ENCODE measurements around the gene FAM72B.
"Not testable (repeated sequence)": the region's sequence is repeated elsewhere in the genome, so short reads cannot be mapped to it uniquely, and the experiment has no call there.

Gene FAM72B

DNA sequence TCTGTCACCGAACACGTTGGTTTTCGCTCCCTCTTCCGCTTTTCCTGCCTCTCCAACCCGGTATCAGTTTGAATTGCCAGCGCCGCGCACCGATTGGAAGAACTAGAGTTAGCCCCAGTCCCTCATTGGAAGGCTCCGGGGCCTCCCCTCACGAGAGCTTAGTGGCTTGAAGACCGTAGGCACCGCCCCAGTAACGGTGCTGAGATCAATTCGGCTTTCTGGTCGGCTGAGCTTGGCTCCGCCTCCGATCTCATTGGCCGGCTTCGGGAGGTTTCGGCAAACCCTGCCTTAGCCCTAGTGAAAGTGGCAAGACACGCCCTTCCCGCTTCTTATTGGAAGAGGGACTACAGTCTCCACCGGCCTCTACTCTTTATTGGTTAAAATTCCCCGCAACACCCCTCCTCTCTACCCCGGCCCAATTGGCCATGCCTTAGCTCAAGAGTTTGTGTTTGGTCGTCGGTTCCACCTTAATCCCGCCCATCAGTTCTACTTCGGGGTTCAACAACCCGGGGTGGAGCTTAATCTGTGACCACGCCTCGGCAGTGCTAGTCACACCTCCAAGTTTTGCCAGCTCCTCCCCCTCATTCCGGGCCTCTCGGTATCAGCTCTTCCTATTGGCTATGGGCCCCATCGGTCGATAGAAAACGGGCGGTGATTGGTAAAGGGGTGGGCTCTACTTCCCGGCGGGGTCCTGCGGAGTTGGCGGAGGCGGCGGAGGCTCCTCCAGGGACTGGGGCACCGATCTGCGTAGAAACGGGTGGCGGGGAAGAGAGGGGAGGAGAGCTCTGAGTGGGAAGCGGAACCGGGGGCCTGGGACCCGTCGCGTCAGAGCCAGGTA lies at the start of gene FAM72B, which contains the start of gene SRGAP2C:
Gene FAM72B, minus strand, starts transcription at position 51 of the 838 bp plus-strand sequence. CDS start 851 bp downstream, outside the sequence.
Gene SRGAP2C, plus strand, starts transcription at position 686 of the 838 bp plus-strand sequence. CDS start 2,472 bp downstream, outside the sequence.
- peak; percentile 78 for DNase-seq (ENCODE audit: low spot score)

DNA sequence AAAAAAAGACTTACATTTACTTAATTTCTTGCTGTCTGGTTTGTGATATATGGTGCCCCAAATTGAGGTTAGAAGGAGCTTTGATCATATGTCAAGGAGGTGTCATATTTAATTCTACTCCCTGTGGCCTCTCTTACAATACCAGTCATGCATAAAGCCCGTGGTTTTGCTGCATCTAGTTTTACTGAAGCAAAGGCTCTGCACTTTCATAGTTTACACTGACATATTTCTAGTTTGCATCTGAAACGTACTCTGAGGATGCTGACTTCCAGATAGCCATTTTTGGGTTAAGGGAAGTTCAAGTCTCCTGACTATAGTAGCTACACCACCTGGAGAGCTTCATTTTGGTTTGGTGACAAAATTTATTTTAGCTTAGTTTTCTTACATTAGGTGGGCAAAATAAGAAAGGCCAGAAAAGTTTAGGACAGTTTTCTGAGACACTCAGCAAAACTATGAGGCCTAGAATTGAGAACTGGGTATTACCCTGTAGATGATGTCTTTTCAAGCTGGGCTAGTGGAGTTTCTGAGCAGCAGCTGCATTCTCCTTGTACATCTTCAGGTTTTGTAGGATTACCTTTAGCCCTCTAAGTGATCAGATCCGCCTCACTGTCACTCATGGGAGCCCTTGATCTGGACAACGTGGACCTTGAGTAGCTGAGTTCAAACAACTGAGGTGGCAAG lies 48.4 kb upstream of the FAM72B start:
- not testable (repeated sequence) for DNase-seq (ENCODE audit: low spot score)

DNA sequence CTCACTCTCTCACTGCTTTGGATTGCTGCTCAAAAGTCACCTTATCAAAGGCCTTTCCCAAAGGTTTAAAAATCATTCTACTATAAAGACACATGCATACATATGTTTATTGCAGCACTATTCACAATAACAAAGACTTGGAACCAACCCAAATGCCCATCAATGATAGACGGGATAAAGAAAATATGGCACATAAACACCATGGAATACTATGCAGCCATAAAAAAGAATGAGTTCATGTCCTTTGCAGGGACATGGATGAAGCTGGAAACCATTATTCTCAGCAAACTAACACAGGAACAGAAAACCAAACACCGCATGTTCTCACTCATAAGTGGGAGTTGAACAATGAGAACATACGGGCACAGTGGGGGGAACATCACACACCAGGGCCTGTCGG lies 46.5 kb upstream of the FAM72B start:
- not testable (repeated sequence) for DNase-seq (ENCODE audit: low spot score)

GRCh38 chr1:121227544-121228330 lies 43.6 kb upstream of the FAM72B start:
- DNase-seq (ENCODE audit: low spot score): not testable (repeated sequence)

GRCh38 chr1:121226925-121227324 lies 42.8 kb upstream of the FAM72B start:
- DNase-seq (ENCODE audit: low spot score): not testable (repeated sequence)

DNA sequence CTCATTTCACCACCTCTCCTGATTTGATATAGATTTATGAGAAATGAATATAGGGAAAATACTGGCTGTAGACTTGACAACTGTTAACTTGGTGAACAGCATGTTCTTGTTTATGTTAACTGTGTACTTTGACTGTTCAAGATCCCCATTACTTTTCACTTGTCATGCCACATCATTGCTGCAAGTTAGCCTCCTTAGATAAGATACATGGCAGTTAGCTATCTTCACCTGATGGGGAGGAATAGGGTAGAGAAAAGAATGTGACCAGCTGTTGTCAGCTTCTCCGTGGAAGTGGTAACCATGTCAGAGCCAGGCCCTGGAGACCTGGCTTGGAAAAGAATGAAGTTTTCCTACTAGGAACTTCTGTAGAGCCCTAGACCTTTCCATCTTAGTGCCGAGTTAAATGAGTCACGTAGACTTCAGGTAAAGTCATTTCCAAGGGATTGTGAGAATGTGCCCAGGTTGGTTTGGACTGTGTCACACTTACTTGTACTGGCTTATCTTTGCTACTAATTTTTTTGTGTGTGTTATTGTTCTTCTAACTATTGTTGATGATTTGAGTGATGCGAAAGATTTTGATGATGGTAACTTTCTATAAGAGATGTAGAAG lies 42.3 kb upstream of the FAM72B start:
- DNase-seq (ENCODE audit: low spot score): not testable (repeated sequence)

DNA sequence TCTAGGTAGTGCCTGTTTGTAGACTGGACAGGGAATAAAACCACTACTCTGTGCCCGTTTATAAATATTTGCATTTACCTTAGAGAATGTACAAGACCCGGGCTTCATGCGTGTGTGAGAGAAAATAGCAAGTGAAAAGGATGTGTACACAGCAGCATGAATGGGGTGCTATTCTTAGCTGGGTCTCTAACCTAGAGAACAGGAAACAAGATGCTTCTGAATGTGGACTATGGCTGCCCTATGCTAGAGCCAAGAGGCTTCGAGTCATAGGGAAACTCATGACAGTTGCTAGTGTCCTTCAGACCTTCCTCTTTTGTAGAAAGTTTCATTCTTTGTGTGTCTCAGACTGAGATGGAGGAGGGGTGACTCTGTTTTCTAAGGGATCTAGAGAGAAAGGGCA lies 40.6 kb upstream of the FAM72B start:
- not testable (repeated sequence) for DNase-seq (ENCODE audit: low spot score)

DNA sequence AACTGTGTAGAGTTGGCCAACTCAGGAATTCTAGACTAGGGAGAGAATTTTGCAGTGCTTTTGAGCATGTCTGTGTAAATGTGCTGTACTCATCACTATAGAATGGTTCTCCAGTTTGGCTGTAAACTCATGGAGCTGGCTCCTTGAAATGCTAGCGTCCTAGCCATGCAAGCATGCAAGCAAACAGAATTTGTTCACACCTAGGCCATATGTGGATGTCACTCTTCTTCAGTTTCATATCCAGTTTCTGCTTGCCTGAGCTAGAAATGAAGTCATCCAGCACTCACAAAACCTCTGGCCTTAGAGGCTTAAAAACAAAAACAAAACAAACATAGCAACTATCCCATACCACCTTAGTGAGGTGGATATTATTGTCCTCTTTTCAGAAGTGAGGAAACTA lies 37.6 kb upstream of the FAM72B start:
- not testable (repeated sequence) for DNase-seq (ENCODE audit: low spot score)

DNA sequence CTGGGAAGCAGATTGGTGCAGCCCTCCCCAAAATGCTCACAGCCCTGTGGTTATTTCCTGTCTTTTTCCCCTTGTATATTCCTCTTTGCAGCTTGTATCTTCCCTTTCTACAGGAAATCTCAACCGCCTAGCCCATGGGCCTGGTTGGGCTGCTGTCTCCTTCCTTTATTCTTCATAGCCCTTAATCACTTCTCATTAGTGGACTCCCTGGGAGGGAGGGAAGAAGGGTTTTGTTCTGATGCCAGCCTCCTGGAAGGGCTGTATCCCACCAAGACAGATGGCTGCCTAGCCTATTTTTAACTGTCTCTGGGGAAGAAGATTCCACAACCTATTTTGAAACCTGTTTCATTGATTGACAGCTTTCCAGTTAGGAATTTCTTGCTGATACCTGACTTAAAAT lies 32.5 kb upstream of the FAM72B start:
- not testable (repeated sequence) for DNase-seq (ENCODE audit: low spot score)

DNA sequence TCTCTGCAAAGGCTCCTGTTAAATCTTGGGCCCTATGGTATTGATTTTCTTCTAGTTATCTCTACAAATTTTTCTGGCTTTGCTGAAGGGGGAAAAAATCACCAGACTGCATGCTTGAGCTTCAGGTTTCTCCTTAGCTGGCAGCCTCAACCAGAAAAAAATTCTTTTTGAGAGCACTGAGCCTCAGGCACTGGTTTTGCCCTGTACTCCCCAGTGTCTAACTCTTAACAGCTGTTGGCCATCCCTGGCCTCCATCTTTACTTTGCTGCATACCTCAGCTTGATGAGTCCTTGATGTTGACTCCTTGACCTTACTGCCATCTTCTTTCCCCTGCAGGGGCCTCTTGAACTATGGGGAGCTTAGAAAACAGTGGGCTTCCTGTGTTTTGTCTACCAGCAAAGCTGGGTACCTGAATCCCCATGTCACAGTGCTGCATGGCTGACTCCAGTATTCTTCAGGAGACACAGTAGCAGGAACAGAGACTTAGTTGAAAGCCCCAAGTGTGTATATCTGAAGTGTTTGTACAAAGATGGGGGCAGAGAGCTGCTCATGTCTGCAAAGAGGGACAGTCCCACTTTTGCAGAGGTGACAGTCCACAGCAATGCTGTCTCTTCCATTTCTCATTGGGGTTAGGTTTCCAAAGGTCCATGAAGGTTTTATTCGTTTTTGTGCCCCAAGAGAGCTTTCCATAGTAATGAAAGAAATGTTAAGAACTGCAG lies 31.7 kb upstream of the FAM72B start:
- DNase-seq (ENCODE audit: low spot score): not testable (repeated sequence)

GRCh38 chr1:121214544-121215156 lies 30.5 kb upstream of the FAM72B start:
- not testable (repeated sequence) for DNase-seq (ENCODE audit: low spot score)

DNA sequence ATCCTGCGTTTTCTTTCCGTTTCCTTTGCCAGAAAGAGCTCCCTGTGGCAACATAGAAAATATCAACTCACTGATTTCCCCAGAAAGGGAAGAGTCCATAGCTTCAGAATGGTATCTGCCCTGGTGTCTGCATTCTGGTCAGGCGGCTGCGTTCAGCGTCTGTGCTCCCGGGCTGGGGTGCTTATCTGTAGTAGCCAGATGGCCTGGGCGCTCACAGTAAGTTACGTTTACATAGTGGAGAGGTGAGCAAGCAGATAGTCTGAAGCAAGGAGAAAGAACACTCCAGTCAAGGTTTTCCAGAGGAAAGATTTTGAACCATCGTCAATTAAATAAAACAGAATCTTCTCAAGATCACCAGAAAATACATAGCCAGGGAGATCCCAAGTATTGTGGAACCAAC lies 29.4 kb upstream of the FAM72B start:
- DNase-seq (ENCODE audit: low spot score): not testable (repeated sequence)

- not testable (repeated sequence) for DNase-seq (ENCODE audit: low spot score)
Measured at GRCh38 chr1:121210778-121211177, 26.6 kb upstream of the FAM72B start.

- not testable (repeated sequence) for DNase-seq (ENCODE audit: low spot score)
Measured at GRCh38 chr1:121208375-121208774, 24.2 kb upstream of the FAM72B start.

DNA sequence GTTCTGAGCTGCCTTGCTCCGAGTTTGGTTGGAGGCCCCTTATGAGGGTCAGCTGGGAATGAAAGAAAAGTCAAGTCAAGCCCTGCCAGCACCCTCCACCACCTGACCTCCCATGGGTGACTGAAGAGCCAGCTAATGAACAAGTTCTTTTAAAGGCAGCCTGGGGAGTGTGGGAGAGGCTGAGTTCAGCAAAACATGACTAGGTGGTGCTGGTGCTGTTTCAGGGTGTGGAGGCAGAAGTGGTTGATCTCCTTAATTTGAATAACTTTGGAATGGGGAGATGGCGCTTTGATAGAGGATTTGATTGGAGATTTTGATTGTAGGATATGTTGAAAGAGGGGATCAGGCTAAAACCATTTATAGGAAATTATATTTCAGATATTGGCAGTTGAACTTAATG lies 23.2 kb upstream of the FAM72B start:
- DNase-seq (ENCODE audit: low spot score): not testable (repeated sequence)

- DNase-seq (ENCODE audit: low spot score): not testable (repeated sequence)
Measured at GRCh38 chr1:121205786-121206711, 21.9 kb upstream of the FAM72B start.

DNA sequence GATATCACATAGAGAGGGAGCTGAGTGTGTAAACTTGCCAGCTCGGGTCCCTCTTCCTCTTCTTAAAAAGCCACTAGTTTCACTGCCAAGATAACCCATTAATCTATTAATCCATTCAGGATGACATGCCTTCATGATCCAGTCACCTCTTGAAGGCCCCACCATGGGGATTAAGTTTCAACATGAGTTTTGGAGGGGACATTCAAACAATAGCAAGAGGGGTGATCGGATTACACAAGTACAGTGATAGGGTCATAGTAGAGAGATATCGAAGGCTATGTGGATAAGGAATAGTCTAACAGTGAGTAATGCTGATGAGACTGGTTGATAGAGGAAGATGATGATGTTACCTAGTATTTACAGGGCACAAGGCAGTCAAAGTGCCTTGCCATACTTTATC lies 18.8 kb upstream of the FAM72B start:
- DNase-seq (ENCODE audit: low spot score): not testable (repeated sequence)

DNA sequence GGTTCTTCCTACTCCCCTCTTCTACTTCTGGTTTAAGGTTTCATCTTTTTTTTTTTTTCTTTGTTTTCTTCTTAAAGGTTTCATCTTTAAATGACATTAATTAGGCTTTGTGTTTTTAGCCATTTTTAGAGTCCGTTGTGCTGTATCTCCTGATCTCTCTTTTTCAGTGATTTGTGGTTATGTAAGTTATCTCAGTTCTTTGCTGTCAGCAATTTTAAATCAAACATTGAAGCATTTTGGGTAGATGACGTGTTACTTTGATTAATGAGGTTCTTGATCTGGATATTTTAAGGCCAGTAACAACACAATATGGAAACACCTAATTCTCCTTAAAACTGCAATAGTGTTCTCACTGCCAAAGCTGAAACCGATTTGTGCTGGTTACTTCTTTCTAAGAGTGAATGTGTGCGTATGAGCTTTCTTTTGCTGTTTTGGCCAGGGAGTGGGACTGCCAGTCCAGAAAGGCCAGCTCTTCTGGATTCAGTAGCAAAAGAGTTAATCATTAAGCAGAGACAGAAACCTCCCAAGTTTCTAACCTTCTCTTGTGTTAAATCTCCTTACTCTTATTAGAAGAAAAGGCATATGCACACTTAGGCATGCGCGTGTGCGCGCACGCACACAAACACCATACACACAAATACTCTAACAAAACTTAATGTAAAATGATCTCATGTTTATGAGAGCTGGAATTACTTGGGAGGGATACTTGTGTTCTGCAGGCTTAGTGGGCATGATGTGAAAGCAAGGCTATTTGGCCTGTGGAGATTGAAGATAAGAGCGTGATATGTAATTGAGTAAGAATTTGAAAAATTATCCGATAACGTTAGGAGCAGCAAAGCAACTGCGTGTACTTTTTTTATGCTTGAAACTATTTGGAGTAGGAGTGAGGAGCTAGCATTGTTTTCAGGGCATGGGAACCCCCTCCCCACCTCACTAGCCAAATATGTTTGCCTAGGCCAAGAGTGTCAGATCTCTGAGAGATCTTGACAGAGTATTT lies 17.1 kb upstream of the FAM72B start:
- not testable (repeated sequence) for DNase-seq (ENCODE audit: low spot score)
